Measurements from ENCODE around the gene GLRA2. TPM values are rescaled to one million over a fixed set of nuclear protein-coding genes. Genes with fewer than 3 reads are reported as not detected.

Gene GLRA2
- total and polyA plus RNA-seq, 2 donors (not counting 1 experiment from before 2014, with no cell fraction given), result not detected

GRCh38 chrX:14504960-14505538, 24.3 kb upstream of the GLRA2 start:
- Histone ChIP-seq H3K27ac (ENCODE audit: low read length in 2 of 2) (no peak overlapping the region), H3K9ac (ENCODE audit: low read length) (no peak overlapping the region), H3K36me3 (replicated peaks in 1 of 2; ENCODE audit: control extremely low read depth in 1 of 2, control insufficient read depth in 1 of 2, extremely low read depth in 1 of 2, insufficient read depth in 2 of 2, low read length in 1 of 2) (no peaks in the 10 kb centered on the region), H3K4me2 (replicated peaks; ENCODE audit: low read depth, low read length, poor library complexity, severe bottlenecking) (no peak overlapping the region), H3K9me3 (ENCODE audit: control extremely low read depth in 1 of 3, control insufficient read depth in 2 of 3, insufficient read depth in 1 of 3, low read length in 2 of 3) (no peaks in the 10 kb centered on the region), H4K20me1 (ENCODE audit: control insufficient read depth, insufficient read depth, low read length, poor library complexity, severe bottlenecking) (no peaks in the 10 kb centered on the region), H3K4me3 (ENCODE audit: control extremely low read depth in 1 of 5, extremely low read depth in 1 of 5, insufficient read depth in 1 of 5, low read depth in 2 of 5, low read length in 4 of 5) (no peak overlapping the region), H3K79me2 (ENCODE audit: control insufficient read depth, insufficient read depth, low read length) (no peaks in the 10 kb centered on the region), H3K27me3 (replicated peaks in 1 of 4; ENCODE audit: control extremely low read depth in 1 of 4, control insufficient read depth in 3 of 4, insufficient read depth in 4 of 4, low read length in 3 of 4) (no peaks in the 10 kb centered on the region), H2AFZ (ENCODE audit: insufficient read depth, low read depth, low read length, poor library complexity, severe bottlenecking) (no peak overlapping the region), H3K4me1 (ENCODE audit: control insufficient read depth in 2 of 2, insufficient read depth in 2 of 2, low read length in 2 of 2) (no peaks in the 10 kb centered on the region)
- POLR2A ChIA-PET, result no interaction called here
- Mint-ChIP-seq H3K4me1 (no peaks in the 10 kb centered on the region), H3K9me3 (ENCODE audit: insufficient read depth) (no peaks in the 10 kb centered on the region), H3K27me3 (peaks cover 10% of the 10 kb centered on the region), H3K27ac (no peak overlapping the region), H3K4me3 (no peak overlapping the region)
- CTCF ChIA-PET, result no interaction called here
- TF ChIP-seq EZH2 (IDR thresholded peaks at IDR 0.05; ENCODE audit: borderline replicate concordance, insufficient read depth, low read depth, low read length, poor library complexity, severe bottlenecking), result no peak
- TF ChIP-seq CTCF (IDR thresholded peaks at IDR 0.05), result no peak
- no peak for ATAC-seq (ENCODE audit: low read depth)
- DNase-seq, result no peak
- intact Hi-C loops (cut with micrococcal nuclease), result no loop called here
- no CpG with 5 or more reads among the region's 1 CpG for WGBS (ENCODE audit: insufficient coverage)

DNA sequence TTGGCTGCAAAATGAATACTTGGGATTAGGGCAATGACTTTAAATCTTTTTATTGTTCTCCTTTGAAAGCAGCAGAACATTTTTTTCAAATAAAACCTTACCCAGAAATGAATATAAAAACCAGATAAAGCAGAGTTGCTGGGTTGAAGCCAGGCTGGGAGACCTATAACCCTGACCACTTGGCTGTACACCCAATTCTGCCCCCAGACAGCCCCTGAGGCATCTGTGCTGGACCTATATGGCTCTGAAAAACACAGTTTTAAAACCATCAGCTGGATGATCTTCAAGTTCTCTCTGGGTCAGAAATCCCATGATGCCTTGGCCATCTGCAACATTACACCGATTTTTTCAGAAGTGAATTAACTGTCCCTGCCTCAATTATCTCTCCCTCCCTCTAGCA, 23.7 kb upstream of the GLRA2 start:
- TF ChIP-seq EZH2 (IDR thresholded peaks at IDR 0.05; ENCODE audit: borderline replicate concordance, insufficient read depth, low read depth, low read length, poor library complexity, severe bottlenecking) (no peak), CTCF (IDR thresholded peaks at IDR 0.05) (no peak)
- H3K9ac ChIP-seq (ENCODE audit: low read length), result no peak overlapping the region
- intact Hi-C loops (cut with micrococcal nuclease), result no loop called here
- no peaks in the 10 kb centered on the region for H3K79me2 ChIP-seq (ENCODE audit: control insufficient read depth, insufficient read depth, low read length)
- Mint-ChIP-seq H3K27ac (no peak overlapping the region), H3K9me3 (ENCODE audit: insufficient read depth) (no peaks in the 10 kb centered on the region), H3K27me3 (peaks cover 13% of the 10 kb centered on the region), H3K4me3 (no peak overlapping the region), H3K4me1 (no peaks in the 10 kb centered on the region)
- H3K4me2 ChIP-seq (replicated peaks; ENCODE audit: low read depth, low read length, poor library complexity, severe bottlenecking), result no peak overlapping the region
- CTCF ChIA-PET, result no interaction called here
- no peaks in the 10 kb centered on the region for H3K4me1 ChIP-seq (ENCODE audit: control insufficient read depth in 2 of 2, insufficient read depth in 2 of 2, low read length in 2 of 2)
- H2AFZ ChIP-seq (ENCODE audit: insufficient read depth, low read depth, low read length, poor library complexity, severe bottlenecking), result no peak overlapping the region
- no peak for DNase-seq
- H3K36me3 ChIP-seq (replicated peaks in 1 of 2; ENCODE audit: control extremely low read depth in 1 of 2, control insufficient read depth in 1 of 2, extremely low read depth in 1 of 2, insufficient read depth in 2 of 2, low read length in 1 of 2), result no peaks in the 10 kb centered on the region
- WGBS (ENCODE audit: insufficient coverage), result no CpG with 5 or more reads among the region's 1 CpG
- no peak overlapping the region for H3K27ac ChIP-seq (ENCODE audit: low read length in 2 of 2)
- H3K4me3 ChIP-seq (ENCODE audit: control extremely low read depth in 1 of 5, extremely low read depth in 1 of 5, insufficient read depth in 1 of 5, low read depth in 2 of 5, low read length in 4 of 5), result no peak overlapping the region
- no peaks in the 10 kb centered on the region for H3K9me3 ChIP-seq (ENCODE audit: control extremely low read depth in 1 of 3, control insufficient read depth in 2 of 3, insufficient read depth in 1 of 3, low read length in 2 of 3)
- no peaks in the 10 kb centered on the region for H3K27me3 ChIP-seq (replicated peaks in 1 of 4; ENCODE audit: control extremely low read depth in 1 of 4, control insufficient read depth in 3 of 4, insufficient read depth in 4 of 4, low read length in 3 of 4)
- no peaks in the 10 kb centered on the region for H4K20me1 ChIP-seq (ENCODE audit: control insufficient read depth, insufficient read depth, low read length, poor library complexity, severe bottlenecking)
- ATAC-seq (ENCODE audit: low read depth), result no peak
- POLR2A ChIA-PET, result no interaction called here
